ENCODE data around the gene IL27RA. TPM values are rescaled to one million over a fixed set of nuclear protein-coding genes. Genes with fewer than 3 reads are reported as not detected.
A peak's percentile ranks its signal among the peaks of the same experiment; 100 is the strongest.

IL27RA gene
- total and polyA plus RNA-seq, 2 donors (not counting 1 experiment from before 2014, with no cell fraction given) = 36.2 to 38.6 TPM

GRCh38 chr19:14089662-14090508 is 58.3 kb downstream of the IL27RA start:
- Histone ChIP-seq H3K36me3 (replicated peaks in 1 of 2; ENCODE audit: control extremely low read depth in 1 of 2, control insufficient read depth in 1 of 2, extremely low read depth in 1 of 2, insufficient read depth in 2 of 2, low read length in 1 of 2) (no peaks in the 10 kb centered on the region), H3K9ac (ENCODE audit: low read length) (peak overlapping the region; percentile 56), H4K20me1 (ENCODE audit: control insufficient read depth, insufficient read depth, low read length, poor library complexity, severe bottlenecking) (peaks cover 11% of the 10 kb centered on the region), H2AFZ (ENCODE audit: insufficient read depth, low read depth, low read length, poor library complexity, severe bottlenecking) (peak overlapping the region; percentile 66), H3K27ac (ENCODE audit: low read length in 2 of 2) (no peak overlapping the region), H3K4me3 (ENCODE audit: control extremely low read depth in 1 of 5, extremely low read depth in 1 of 5, insufficient read depth in 1 of 5, low read depth in 2 of 5, low read length in 4 of 5) (peak overlapping the region; percentile 17 to 82 (median 59)), H3K4me2 (replicated peaks; ENCODE audit: low read depth, low read length, poor library complexity, severe bottlenecking) (peak overlapping the region; percentile 85), H3K27me3 (replicated peaks in 1 of 4; ENCODE audit: control extremely low read depth in 1 of 4, control insufficient read depth in 3 of 4, insufficient read depth in 4 of 4, low read length in 3 of 4) (no peaks in the 10 kb centered on the region), H3K79me2 (ENCODE audit: control insufficient read depth, insufficient read depth, low read length) (no peaks in the 10 kb centered on the region), H3K9me3 (ENCODE audit: control extremely low read depth in 1 of 3, control insufficient read depth in 2 of 3, insufficient read depth in 1 of 3, low read length in 2 of 3) (peaks cover 2 to 9% (median 8%) of the 10 kb centered on the region in 3 donors), H3K4me1 (ENCODE audit: control insufficient read depth in 2 of 2, insufficient read depth in 2 of 2, low read length in 2 of 2) (peaks cover 11 to 18% of the 10 kb centered on the region in 2 donors)
- peaks cover 15% of the 10 kb centered on the region for H3K4me1 Mint-ChIP-seq
- peaks cover 8% of the 10 kb centered on the region for H3K9me3 Mint-ChIP-seq (ENCODE audit: insufficient read depth)
- DNase-seq = peak; percentile 75
- ChIA-PET CTCF (interaction anchor here (0.7 to 1.8 kb wide), 4 partner anchors 10 to 405 kb away, joined by 3 to 7 read pairs (median 4); partner anchors contain the start of gene ASF1B), POLR2A (interaction anchor here (0.5 to 0.6 kb wide), 2 partner anchors 47 to 253 kb away, joined by 7 read pairs; no protein-coding TSS in a partner anchor)
- H3K27ac Mint-ChIP-seq = peak overlapping the region; percentile 92
- H3K4me3 Mint-ChIP-seq = peak overlapping the region; percentile 89
- WGBS (ENCODE audit: insufficient coverage) = under 1% methylated on average over 134 of the region's 142 CpGs
- no peaks in the 10 kb centered on the region for H3K27me3 Mint-ChIP-seq
- peak; percentile 12 for ATAC-seq (ENCODE audit: low read depth)
- intact Hi-C loops (cut with micrococcal nuclease) = loop anchor here (2.0 to 10.0 kb wide), 2 partner anchors 47 to 815 kb away; partner anchors contain the start of gene ASF1B
- no peak for TF ChIP-seq EZH2 (IDR thresholded peaks at IDR 0.05; ENCODE audit: borderline replicate concordance, insufficient read depth, low read depth, low read length, poor library complexity, severe bottlenecking)
- TF ChIP-seq, protein P1, sequence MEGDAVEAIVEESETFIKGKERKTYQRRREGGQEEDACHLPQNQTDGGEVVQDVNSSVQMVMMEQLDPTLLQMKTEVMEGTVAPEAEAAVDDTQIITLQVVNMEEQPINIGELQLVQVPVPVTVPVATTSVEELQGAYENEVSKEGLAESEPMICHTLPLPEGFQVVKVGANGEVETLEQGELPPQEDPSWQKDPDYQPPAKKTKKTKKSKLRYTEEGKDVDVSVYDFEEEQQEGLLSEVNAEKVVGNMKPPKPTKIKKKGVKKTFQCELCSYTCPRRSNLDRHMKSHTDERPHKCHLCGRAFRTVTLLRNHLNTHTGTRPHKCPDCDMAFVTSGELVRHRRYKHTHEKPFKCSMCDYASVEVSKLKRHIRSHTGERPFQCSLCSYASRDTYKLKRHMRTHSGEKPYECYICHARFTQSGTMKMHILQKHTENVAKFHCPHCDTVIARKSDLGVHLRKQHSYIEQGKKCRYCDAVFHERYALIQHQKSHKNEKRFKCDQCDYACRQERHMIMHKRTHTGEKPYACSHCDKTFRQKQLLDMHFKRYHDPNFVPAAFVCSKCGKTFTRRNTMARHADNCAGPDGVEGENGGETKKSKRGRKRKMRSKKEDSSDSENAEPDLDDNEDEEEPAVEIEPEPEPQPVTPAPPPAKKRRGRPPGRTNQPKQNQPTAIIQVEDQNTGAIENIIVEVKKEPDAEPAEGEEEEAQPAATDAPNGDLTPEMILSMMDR (IDR thresholded peaks at IDR 0.05) = peak; percentile 25
